RKO (cell line): ENCODE measurements around the gene MYG1.
A peak's percentile ranks its signal among the peaks of the same experiment; 100 is the strongest.
"Not testable (repeated sequence)": the region's sequence is repeated elsewhere in the genome, so short reads cannot be mapped to it uniquely, and the experiment has no call there.

Experiments
- DNase-seq: peaks from one replicate; pipeline ENCODE4 v3.0.0-alpha.2; 2016; ENCODE audit warnings: low spot score

Gene MYG1

DNA sequence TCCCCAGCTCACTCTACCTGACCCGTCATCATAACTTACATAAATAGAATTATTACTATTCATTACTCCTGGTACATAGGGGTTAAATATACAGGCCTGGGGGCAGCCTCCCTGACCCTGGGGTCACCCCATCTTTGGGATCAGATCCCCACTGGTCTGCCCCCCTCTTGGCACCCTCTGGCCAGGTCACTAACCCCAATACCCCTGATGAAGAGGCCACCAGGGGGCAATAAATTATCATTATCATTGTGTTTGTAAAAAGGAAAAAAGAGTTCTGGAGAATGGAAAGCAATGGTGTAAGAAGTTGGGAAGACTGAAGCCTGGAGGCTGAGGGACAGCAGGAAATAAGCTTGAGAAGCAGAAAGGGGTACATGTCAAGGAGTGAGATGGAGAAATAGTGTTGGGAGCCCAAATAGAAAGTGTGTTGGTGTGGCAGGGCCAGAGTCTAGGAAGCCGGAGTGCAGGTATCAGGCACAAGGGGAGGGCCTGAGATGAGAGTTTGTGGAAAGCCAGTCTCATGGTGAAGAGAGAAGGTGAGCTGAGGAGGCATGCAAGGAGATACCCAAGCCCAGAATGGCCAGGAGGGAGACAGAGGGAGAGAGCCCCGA is 28.0 kb downstream of the MYG1 start:
- DNase-seq, result no peak

DNA sequence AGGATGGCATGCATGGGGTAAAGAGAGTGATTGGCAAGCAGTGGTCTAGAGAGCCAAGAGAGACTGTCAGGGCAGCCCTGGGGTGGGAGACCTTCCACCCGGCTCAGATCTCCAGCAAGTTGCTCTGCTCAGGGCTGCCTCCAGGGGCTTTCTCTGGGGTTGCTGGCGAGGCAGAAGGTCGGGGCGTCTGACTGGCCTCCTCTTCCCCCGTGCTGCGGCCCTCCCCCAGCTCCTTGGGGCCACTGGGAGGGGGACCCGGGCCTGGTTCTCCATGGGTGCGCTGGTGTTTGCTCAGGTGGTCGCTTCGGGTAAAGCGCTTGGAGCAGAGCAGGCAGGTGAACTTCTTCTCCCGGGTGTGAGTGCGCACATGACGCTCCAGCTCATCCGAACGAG is 28.5 kb downstream of the MYG1 start:
- no peak for DNase-seq

DNA sequence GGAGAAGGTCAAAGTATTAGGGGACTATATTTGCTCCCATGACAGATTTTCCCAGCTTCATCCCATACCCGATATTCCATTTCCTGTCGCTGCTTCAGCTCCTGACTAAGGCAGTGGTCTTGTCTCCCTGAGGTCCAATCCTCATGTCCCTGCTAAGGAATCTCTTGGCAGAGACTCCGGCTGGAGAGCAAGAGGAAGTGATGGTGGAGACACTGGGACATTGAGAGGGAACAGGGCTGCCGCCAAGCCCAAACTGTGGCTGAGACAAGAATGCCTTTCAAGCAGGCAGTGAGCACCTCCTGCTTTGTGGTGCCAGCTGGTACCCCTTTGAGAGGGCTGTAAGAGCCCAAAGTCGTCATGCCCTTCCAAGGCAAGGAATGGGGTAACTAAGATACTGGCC is 31.2 kb downstream of the MYG1 start:
- DNase-seq, result no peak

- not testable (repeated sequence) for DNase-seq
These were observed 32.8 kb downstream of the MYG1 start for GRCh38 chr12:53332339-53332738.

DNA sequence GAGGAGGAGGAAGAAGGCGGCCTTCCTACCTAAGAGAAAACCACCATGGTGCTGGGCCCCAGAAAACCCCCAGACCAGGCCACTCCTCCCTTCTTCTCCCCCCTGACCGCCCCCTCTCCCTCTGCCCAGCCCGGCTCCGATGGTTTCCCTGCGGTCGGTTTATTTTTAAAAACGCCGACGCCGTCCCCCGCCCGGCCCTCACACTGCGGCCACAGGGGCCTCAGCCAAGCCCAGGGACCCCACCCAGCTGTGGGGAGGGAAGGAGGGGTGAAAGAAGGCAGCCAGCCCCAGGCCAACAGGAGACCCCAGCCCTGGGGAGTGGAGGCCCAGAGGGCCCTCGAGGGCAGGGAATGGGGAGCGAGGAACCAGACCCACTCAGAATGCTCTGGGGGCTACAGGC is 33.2 kb downstream of the MYG1 start:
- DNase-seq, result no peak

DNA sequence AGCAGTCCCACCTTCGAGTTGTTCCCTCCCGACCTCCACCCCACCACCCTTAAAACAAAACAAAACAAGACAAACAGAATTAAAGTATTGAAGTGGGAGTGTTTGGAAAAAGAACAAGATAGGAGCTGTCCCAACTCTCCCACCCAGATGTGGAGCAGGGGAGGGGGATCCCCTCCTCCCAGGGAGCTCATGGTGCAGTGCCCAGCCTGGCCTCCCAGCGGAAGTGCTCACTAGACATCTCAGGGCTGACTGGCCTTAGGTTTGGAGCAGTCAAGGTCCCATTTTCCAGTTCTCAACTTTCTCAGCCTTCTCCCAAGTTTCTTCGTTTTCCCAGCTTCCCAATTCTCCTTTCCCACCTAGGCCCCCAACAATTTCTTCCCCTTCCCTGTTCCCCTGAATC is 33.8 kb downstream of the MYG1 start:
- no peak for DNase-seq

DNA sequence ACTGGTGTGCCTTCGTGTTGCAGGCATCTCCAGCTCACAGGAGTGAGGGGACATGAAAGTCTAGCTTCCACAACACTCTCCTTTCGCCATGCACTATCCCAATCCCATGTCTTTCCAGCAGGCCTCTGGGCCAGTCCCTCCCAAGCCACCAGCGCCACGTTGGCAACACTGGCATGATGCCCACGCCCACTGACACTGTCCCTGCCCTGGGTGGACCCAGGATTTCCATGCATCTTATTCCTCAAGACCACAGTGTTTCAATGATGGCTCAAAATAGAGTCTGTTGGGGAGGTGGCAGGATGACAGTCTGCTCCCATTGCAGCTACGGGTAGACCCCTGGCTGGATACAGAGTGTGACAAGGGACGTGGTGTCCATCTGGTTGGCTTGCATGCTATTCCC is 34.4 kb downstream of the MYG1 start:
- no peak for DNase-seq

DNA sequence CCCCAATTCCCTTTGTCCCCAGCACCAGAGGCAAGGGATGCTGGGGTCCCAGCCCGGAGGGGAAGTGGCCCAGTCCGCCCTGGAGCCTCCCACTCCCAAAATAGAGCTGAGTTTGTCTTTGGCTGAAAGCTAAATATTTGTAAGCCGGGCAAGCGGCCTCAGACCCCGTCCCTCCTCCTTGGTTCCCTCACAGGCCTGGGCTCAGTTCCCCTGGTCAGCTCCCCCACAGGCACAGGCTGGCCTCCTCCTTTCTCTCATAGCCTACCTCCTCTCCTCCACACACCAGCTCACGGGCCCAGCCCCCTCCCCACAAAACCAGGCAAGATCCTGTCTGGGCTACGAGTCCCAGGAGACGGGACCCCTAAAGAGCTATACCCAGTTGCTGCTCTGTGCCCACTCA is 35.3 kb downstream of the MYG1 start:
- no peak for DNase-seq

GRCh38 chr12:53336181-53336681 is 36.7 kb downstream of the MYG1 start, which contains the start of gene SP7:
SP7 (minus strand) TSS chr12:53336354; CDS start chr12:53335646, 708 bp downstream.
- no peak for DNase-seq

GRCh38 chr12:53338017-53338416 is 38.5 kb downstream of the MYG1 start:
- DNase-seq, result no peak

DNA sequence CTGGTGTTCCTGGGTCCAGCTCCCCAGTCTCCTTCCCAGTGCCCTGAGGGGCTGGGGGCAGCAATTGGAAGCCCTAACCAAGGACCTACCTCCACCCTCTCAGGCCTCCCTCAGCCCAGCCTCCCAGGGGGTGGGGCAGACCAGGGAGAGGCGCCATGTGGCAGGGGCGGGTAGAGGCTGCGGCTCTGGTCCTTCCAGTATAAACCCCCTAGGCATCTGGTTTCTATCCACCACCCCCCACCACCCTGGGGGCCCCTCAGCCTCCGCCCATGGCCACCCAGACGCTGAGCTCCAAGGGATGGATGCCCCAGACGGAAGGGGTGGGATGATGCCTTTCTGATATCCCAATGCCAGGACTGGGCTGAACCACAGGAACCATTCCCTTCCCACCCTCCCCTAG is 39.4 kb downstream of the MYG1 start:
- no peak for DNase-seq

DNA sequence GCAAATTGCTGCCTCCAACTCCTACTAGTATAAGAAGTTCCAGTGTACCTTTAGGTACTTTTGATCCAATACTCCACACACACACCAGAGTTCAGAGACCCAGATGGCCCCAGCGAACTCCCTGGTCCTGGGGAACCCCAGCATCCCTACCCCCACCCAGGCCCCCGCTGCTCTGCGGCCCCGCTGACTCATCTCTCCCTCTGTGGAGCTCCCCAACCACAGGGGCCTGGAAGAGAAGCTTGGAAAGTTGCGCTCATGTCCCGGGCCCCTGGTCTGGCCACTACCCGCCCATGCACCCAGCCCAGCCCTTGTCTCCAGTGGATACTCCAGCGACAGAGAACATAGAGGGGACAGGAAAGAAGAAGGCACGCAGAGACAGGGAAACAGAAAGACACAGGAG is 40.9 kb downstream of the MYG1 start:
- DNase-seq, result no peak

DNA sequence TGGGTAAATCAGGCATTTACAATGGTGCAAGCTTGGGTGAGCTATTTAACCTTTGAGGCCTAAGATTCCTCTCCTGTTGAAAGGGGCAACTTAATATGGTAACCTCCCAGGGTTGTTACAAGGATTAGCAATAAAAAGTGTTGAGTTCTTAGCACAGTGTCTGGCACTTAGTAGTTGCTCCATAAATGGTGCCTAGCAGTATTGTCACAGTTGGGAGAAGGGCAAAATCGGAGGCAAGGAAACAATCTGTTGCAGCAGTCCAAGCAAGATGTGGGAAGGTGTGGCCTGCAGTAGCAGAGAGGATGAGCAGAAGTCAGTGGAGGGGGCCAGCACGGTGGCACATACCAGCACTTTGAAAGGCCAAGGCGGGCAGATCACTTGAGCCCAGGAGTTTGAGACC is 44.0 kb downstream of the MYG1 start:
- no peak for DNase-seq

DNA sequence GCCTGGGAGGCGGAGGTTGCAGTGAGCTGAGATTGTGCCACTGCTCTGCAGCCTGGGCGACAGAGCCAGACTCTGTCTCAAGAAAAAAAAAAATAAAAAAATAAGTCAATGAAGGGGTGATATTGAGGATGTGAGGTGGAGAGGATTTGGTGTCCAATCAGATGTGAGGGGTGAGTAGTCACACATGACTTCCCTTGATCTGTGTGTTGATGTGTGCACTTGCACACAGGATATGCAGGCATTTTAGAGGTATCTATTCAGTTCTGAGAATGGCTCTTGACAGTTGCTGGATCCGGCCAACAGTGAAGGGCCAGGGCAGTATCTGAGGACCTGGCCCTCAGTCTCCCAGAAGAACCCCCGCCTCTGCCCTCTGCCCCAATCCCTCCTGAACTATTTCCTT is 44.5 kb downstream of the MYG1 start:
- no peak for DNase-seq

DNA sequence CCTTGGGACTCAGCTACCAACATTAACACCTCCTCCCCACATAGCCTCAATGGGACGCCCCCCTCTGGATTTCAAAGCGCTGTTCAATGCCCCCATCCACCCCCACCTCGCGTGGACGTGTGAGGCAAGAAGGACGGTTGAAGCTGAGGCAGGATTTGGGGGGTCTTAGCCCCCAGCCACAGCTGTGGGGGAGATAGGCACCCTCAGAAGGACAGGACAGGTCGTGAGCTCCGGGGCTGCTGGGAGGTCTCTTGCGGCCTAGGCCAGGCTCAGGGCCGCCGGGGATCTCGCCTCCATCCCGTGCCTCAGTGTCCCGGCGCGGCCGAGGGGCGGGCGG is 45.0 kb downstream of the MYG1 start:
- DNase-seq, result no peak

DNA sequence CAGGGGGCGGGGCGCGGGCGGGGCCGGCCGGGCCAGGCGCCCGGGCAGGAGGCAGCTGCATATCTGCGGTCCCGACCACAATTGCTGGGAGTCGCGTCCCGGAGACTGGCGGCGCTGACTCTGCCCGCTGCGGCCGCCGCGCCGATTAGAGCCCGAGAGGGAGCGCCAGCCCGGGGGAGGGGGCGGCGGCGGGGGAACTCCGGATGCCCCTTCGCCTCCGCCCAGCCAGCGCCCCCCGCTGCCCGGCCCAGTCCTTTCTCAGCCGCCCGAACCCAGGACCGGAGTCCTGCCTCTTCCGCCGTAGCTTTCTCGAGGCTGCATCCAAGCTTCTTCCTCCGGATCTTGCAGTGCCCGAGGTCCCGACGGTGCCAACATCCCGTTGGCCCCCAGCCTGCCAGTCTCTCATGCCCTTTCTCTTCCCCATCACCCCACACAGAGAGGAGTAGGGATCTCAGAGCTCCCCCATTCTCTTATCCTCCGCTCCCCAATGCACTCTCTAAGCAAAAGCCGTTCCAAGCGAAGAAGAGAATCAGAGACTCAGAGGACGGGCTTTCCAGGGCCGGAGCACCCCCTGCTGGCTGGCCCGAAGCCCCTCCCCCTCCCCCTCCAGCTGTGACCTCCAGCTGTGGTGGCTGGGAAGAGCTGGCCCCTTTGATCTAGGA is 45.5 kb downstream of the MYG1 start:
- DNase-seq, result peak; percentile 82

DNA sequence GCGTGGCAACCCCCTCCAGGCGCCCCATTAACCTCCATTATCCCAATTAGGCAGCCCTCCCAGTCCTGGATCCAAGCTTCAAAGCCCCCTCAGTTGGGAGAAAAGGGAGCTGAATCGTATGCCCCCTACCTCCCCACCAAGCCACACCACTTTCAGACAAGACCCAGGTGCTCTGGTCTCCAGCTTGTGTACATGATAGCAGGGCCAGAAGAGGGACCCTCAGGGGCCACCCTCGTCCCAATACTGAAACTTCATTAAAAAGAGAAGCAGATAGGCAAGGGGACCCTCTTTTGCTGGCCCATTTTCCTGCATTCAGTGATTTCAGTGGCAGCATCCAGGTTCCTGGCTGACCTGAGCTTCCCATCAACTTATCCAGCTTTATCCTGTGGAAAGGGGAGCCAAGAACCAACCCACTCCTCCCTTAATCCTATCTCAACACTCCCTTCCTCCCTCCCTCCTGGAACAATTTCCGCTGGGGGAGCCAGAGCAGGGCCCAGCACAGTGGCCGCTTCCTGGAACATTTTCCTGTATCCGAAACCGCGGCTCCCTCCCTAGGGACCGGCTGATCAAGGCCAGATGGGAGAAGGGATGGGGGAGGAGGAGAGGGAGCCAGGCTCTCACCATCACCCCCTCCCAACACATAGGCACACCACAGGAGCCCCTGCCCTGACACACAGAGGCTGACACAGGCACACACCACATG is 46.1 kb downstream of the MYG1 start:
- no peak for DNase-seq

- no peak for DNase-seq
These were observed 47.0 kb downstream of the MYG1 start for GRCh38 chr12:53346491-53346890.

DNA sequence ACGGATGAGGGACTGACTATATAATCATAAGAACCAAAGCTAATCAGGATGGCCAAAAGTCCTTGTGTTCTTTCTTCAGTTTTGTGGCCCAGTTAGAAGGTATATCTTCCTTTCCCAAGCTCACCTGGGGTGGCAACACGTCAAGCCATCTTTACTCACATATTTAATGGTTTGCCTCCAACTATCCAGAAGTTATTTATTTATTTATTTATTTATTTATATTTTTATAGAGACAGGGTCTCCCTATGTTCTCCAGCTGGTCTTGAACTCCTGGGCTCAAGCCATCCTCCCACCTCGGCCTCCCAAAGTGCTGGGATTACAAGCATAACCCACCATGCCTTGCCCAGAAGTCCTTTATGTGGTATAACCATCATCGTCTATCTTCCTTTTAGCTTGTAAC is 48.4 kb downstream of the MYG1 start:
- DNase-seq, result no peak

- DNase-seq, result peak; percentile 85
These were observed 53.1 kb downstream of the MYG1 start for GRCh38 chr12:53352331-53353256.

DNA sequence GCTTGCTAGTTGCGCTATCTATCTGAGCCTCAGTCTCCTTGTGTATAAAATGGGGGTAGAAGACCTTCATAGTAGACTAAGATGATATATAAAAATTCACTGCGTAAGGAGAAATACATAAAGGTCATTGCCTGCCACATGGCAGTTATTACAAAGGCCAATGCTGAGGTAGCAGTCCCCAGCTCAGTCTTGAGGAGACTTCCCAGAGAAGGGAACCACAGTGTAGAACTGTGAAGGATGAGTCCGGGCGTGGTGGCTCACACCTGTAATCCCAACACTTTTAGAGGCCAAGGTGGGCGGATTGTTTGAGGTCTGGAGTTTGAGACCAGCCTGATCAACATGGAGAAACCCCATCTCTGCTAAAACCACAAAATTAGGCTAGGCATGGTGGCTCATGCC is 53.8 kb downstream of the MYG1 start:
- no peak for DNase-seq

GRCh38 chr12:53355121-53355520 is 55.6 kb downstream of the MYG1 start:
- no peak for DNase-seq
